Measurements from ENCODE around the gene CFAP61.
A peak's percentile ranks its signal among the peaks of the same experiment; 100 is the strongest.
"Not testable (repeated sequence)": the region's sequence is repeated elsewhere in the genome, so short reads cannot be mapped to it uniquely, and the experiment has no call there.

CFAP61 gene

DNA sequence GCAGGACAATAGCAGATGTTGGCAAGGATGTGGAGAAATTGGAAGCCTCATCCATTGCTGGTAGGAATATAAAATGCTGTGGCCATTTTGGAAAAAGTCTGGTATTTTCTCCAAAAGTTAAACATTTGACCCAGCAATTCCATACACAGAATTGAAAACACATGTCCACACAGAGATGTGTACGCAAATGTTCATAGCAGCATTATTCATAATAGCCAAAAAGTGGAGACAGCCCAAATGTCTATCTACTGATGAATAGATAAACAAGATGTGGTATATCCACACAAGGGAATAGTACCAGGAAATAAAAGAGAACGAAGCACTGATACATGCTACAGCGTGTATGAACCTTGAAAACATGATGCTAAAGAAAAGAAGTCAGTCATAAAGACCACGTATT, 40.5 kb downstream of the CFAP61 start:
- DNase-seq: no peak

DNA sequence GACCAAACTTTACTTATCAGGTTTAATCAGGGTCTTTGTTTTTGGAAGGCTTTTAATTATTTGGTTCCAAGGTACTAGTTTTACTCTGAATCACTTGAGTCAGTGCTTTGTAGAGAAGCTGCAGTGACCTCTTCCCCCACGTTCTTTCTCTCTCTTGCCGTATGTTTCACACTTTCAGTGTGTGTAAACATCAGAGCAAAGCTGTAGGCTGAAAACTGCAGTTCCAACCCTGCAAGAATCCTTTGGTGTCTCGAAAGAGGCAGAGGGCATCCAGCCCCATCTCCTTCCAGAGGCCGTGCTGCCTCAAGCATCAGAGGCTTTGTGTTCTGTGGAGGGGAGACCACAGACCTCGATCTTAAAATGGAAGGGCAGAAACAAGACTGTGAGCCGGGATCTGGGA, 42.1 kb downstream of the CFAP61 start:
- no peak for DNase-seq

DNA sequence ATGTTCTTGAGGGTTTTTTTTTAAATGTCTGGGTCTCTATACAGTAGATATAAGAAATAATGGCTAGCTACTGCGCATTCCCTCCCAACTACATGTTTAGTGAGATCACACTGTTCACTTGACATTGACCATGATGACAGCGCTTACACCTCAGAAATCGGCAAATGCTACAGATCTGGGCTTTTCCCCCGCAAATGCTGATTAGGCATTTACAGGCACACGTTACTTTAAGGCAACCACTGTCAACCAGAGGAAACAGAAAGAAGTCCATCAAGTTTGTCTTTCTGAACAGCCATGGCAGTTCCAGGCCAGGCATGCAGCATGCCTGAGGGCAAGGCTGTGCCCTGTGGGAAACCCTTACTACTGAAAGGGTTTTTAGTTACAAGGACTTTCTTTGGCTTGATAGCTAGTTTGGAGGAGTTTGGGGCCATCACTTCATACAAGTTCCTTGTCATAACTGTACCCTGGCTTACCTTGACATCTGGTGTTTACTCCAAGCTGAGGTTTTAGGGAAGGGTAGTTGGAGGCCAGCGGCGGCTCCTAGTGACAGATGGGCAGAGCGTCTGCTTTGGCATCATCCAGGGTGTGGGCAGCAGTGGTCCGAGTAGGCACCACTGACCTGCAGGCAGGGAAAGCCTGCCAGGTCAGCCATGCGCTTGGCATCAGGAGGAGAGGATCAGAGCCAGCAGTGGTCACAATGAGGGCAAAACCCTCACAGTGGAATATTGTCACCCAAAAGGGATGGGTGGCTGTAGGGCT, 43.0 kb downstream of the CFAP61 start:
- no peak for DNase-seq

DNA sequence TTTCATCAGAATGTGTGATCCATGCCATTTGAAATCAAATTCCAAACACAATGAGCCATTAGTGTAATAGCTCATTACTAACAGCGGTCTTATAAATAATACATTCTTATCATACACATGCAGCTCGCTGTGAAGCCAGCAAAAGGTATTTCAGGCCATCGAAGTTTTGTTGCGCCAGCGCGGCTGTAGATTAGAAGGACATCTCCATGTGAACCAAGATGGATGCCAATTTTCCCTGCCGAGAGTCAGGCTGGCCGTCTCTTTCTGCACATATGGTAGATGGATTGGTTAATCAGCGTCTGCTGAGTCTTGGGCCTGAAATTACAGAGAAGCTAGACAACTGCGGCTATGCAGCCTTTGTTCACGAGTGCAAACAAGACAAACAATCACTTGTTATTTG, 44.1 kb downstream of the CFAP61 start:
- DNase-seq: no peak

- DNase-seq: no peak
These were observed 48.5 kb downstream of the CFAP61 start for GRCh38 chr20:20100881-20101280.

GRCh38 chr20:20102163-20102562, 49.8 kb downstream of the CFAP61 start:
- no peak for DNase-seq

- DNase-seq: no peak
These were observed 50.5 kb downstream of the CFAP61 start for GRCh38 chr20:20102716-20103258.

DNA sequence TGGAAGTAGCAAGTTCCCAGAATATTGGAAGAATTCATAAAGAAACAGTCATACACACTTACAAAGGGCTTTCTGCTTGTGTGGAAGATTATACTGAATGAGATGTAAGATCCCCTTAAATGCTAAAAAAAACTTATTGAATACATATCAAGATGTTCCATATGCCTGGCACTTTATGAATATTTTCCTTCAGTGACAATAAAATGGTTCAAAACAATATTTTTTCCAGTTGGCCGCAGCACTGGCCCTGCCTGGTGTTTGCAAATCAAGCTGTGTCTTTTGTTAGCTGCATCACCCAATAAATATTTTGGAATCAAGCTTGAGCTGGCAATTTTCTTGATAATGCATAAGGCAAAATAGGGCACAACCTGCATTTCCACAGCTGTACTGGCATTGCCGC, 51.2 kb downstream of the CFAP61 start:
- no peak for DNase-seq

DNA sequence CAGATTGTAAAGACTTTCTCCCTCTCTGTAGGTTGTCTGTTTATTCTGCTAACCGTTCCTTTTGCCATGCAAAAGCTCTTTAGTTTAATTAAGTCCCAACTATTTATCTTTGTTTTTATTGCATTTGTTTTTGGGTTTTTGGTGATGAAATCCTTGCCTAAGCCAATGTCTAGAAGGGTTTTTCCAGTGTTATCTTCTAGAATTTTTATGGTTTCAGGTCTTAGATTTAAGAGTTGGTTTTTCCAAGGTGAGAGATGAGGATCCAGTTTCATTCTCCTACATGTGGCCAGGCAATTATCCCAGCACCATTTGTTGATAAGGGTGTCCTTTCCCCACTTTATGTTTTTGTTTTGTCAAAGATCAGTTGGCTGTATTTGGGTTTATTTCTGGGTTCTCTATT, 70.9 kb downstream of the CFAP61 start:
- not testable (repeated sequence) for DNase-seq

DNA sequence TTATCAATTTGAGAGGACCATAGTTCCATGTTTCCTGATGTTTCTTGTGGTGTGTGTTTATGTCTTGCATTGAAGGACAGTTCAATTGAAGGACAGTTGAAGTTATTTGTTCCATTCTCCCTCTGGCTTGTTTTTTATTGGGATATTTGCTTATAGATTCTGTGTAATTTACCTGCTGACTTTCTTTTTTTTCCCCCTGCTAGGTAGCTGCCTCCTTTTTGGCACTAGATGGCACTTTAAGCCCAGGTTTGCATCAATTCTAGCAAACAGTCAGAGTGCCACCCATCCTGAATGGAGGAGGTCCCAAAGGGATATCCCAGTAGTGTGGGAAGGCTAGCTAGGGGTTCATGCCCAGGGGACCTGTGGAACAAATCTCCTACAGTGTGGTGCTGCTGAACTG, 78.1 kb downstream of the CFAP61 start:
- DNase-seq: peak; percentile 77 to 84

- no peak for DNase-seq
These were observed 82.7 kb downstream of the CFAP61 start for GRCh38 chr20:20134941-20135575.

- no peak for DNase-seq
These were observed 84.0 kb downstream of the CFAP61 start for GRCh38 chr20:20136313-20136712.

DNA sequence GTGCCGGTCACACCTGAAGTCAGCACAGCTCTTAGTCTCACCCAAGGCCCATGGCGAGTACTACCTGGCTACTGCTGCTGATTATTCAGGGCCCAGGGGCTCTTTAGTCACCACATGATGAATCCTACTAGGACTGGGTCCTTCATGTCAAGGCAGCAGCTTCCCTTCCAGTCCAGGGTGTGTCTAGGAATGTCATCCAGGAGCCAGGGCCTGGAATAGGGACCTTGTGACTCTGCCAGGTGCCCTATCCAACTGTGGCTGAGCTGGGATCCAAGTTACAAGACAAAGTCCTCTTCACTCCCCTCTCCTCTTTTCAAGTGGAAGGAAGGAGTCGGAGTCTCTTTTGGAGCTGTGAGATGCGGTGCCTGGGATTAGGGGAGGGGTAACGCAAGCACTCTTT, 85.5 kb downstream of the CFAP61 start:
- DNase-seq: no peak

DNA sequence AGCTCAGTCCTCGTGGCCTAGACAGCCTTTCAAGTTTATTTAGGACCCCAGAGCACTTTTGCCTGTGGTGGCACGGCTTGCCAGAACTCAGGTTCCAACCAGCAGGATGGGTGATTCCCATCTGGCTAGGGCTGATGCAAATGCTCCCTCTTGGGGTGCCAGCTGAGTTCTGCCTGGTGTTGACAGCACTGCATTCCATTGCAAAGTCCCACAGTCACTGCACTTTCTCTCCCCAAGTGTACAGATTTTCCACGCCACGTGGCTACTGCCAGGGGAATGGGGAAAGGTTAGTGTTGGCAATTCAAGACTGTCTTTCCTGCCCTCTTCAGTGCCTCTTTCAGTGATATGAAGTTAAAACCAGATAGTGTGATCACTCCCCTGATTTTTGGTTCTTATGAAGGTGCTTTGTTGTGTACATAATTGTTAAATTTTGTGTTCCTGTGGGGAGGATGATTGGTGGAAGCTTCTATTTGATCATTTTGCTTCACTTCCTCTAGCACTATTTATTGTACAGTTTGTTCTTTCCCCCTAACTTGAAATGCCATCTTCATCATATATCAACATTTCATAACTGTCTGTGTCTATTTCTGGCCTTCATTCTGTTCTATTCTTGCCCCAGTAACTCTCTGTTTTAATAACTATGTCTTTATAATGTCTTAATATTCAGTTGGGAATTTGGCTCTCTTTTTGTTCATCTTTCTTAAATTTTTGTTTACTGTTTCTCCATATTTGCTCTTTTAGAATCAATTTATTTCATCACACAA, 86.2 kb downstream of the CFAP61 start:
- no peak for DNase-seq

DNA sequence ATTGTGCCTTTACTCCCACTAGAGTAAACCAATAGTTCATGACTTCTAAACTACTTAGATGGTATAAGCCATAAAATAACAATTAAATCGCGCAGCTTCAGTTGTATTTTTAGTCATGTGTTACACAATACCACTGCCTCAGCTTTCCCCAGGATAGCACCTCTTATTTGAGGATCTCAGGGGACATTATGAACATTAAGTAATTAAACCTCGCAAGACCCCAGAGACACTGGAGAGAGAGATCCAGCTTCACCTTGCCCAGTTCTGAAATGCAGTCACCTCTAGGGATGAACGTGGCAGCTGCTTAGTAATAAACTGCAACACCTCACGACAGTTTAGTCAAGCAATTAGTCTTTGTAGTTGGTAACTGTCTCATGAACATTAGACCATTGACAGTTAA, 87.1 kb downstream of the CFAP61 start:
- DNase-seq: no peak

GRCh38 chr20:20143165-20143564, 90.8 kb downstream of the CFAP61 start:
- DNase-seq: no peak

GRCh38 chr20:20143646-20144045, 91.3 kb downstream of the CFAP61 start:
- DNase-seq: no peak

DNA sequence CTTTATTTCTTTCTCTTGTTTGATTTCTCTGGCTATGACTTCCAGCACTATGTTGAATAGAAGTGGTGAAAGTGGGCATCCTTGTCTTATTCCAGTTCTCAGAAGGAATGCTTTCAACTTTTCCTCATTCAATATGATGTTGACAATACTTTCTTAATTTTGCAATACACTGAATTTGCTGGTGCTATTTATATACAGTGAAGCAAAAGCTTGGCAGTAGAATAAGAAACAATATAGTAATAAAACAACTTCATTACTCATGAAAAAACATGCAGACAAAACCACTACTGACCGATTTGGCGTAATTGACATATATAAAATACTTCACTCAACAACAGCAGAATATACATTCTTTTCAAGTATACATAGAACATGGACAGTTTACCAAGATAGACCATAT, 96.4 kb downstream of the CFAP61 start:
- DNase-seq: no peak

DNA sequence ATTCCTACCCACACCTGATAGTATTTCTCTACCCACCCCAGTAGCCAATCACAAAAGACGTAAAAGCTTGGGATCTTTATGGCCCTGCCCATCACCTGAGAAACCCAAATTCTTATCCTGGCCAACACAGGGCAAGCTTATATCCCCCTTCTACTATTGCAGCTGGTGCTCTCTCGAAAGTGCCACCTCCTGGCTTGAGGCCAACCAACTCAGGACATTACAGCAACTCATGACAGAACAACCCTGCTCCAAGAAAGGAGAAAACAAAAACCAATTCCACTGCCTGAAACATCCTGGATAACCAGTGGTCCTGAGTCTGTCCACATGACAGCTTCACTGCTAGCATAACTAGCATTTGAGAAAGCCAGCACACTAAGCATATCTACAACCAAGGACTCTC, 97.9 kb downstream of the CFAP61 start:
- peak; percentile 26 to 65 for DNase-seq

DNA sequence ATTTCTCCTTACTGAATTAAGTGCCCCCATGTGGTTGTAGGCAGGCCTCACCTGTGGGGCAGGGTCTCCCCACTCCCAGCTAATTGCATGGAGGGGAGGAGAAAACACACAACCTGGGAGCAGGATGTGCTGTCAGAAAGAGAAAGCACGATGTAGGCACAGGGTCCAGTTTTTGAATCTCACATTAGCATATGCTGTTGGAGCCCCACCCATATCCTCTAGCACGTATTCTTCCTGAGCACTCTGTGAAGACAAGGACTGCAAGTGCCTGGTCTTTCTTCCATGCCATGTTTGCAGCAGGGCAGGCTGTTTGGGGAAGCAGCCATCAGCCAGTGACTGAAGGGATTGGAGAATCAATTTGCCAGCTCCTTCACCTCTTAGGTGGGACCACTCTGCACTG, 108.2 kb downstream of the CFAP61 start:
- DNase-seq: no peak

GRCh38 chr20:20161611-20162010, 109.3 kb downstream of the CFAP61 start:
- no peak for DNase-seq

DNA sequence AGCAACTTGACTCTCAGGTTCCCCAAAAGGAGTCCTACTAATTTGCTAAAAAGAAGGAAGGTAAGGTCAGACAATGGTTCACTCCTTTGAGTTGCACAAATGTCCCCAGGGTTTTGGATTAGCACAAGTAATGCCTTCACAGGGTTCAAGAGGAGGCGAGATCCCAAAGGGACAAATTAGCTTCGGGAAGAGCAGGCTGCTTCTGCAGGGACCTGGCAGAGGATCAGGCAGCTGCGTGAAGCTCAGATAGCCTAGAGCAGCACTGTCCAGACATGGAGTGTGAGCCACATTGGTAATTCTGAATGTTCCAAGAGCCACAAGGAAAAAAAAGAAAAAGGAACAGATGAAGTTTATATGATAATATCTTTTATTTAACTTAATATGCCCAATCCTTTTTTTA, 115.4 kb downstream of the CFAP61 start:
- DNase-seq: no peak

DNA sequence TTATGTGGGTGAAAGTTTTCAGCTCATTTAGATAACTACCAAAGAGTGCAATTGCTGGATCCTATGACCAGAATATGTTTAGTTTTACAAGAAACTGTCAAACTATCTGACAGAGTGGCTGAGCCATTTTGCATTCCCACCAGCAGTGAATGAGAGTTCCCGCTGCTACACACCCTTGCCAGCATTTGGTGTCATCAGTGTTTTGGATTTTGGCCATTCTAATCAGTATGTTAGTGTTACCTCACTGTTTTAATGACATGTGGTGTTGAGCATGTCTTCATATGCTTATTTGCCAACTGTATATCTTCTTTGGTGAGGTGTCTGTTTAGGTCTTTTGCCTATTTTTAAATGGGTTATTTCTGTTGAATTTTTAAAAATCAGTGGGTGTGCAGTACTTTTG, 120.9 kb downstream of the CFAP61 start:
- no peak for DNase-seq

Data from SHP77 (cell line).